HL-60 (cell line): ENCODE results near the gene ZBTB21.

ENCODE experiments used
- GABPA ChIP-seq: IDR thresholded peaks from 2 replicates; pipeline ENCODE4 v1.6.1; 2012; ENCODE audit warnings: low read depth
- POLR2AphosphoS5 ChIP-seq: IDR thresholded peaks from 2 replicates; pipeline ENCODE4 v1.6.1; 2012; ENCODE audit warnings: low read depth
- SPI1 ChIP-seq: IDR thresholded peaks from 2 replicates; pipeline ENCODE4 v1.6.1; 2012; ENCODE audit warnings: low read depth, mild to moderate bottlenecking, borderline replicate concordance
- TF ChIP-seq, protein P1 (sequence below): IDR thresholded peaks from one replicate; pipeline ENCODE4 v1.5.1; 2011; ENCODE audit warnings: low read length, control low read depth, inconsistent platforms; ENCODE audit not compliant: insufficient read depth
- TF ChIP-seq, protein P2 (sequence below): IDR thresholded peaks from 2 replicates; pipeline ENCODE4 v1.6.1; 2012; ENCODE audit warnings: low read depth; ENCODE audit not compliant: insufficient replicate concordance

DNA sequence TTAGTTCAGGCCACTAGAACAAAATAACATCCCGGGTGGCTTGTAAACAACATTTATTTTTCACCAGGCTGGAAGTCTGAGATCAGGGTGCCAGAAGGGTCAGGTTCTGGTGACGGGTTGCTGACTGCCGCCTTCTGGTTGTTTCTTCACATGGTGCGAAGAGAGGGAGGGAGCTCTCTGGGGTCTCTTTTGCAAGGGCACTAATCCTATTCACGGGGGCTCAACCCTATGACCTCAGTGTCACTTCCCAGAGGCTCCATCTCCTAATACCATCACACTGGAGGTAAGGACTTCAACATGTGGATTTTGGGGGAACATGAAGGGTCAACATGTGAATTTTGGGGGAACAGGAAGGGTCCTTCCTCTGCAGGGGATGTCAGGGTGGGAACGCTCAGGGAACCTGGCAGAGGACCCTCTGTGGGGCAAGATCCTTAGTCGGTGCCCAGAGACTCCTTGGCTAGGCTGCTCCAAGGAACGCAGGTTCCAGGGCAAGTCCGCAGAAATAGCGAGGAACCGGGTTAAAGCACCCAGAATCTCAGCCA is 47.7 kb downstream of the ZBTB21 start:
- TF ChIP-seq POLR2AphosphoS5 (no peak), GABPA (no peak), SPI1 (no peak)
- TF ChIP-seq, protein P1, sequence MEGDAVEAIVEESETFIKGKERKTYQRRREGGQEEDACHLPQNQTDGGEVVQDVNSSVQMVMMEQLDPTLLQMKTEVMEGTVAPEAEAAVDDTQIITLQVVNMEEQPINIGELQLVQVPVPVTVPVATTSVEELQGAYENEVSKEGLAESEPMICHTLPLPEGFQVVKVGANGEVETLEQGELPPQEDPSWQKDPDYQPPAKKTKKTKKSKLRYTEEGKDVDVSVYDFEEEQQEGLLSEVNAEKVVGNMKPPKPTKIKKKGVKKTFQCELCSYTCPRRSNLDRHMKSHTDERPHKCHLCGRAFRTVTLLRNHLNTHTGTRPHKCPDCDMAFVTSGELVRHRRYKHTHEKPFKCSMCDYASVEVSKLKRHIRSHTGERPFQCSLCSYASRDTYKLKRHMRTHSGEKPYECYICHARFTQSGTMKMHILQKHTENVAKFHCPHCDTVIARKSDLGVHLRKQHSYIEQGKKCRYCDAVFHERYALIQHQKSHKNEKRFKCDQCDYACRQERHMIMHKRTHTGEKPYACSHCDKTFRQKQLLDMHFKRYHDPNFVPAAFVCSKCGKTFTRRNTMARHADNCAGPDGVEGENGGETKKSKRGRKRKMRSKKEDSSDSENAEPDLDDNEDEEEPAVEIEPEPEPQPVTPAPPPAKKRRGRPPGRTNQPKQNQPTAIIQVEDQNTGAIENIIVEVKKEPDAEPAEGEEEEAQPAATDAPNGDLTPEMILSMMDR: no peak
- TF ChIP-seq, protein P2, sequence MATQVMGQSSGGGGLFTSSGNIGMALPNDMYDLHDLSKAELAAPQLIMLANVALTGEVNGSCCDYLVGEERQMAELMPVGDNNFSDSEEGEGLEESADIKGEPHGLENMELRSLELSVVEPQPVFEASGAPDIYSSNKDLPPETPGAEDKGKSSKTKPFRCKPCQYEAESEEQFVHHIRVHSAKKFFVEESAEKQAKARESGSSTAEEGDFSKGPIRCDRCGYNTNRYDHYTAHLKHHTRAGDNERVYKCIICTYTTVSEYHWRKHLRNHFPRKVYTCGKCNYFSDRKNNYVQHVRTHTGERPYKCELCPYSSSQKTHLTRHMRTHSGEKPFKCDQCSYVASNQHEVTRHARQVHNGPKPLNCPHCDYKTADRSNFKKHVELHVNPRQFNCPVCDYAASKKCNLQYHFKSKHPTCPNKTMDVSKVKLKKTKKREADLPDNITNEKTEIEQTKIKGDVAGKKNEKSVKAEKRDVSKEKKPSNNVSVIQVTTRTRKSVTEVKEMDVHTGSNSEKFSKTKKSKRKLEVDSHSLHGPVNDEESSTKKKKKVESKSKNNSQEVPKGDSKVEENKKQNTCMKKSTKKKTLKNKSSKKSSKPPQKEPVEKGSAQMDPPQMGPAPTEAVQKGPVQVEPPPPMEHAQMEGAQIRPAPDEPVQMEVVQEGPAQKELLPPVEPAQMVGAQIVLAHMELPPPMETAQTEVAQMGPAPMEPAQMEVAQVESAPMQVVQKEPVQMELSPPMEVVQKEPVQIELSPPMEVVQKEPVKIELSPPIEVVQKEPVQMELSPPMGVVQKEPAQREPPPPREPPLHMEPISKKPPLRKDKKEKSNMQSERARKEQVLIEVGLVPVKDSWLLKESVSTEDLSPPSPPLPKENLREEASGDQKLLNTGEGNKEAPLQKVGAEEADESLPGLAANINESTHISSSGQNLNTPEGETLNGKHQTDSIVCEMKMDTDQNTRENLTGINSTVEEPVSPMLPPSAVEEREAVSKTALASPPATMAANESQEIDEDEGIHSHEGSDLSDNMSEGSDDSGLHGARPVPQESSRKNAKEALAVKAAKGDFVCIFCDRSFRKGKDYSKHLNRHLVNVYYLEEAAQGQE: no peak
